Measurements from ENCODE around the gene CPLANE2. TPM values are rescaled to one million over a fixed set of nuclear protein-coding genes. Genes with fewer than 3 reads are reported as not detected.
A peak's percentile ranks its signal among the peaks of the same experiment; 100 is the strongest.

Gene CPLANE2
- total and polyA plus RNA-seq, 2 of the 4 experiments (the other 2 are of a cell fraction) = 3.2 to 5.8 TPM

GRCh38 chr1:16206547-16207317, 30.3 kb downstream of the CPLANE2 start (continued):
- no peak for TF ChIP-seq CHD1 (IDR thresholded peaks at IDR 0.05; ENCODE audit: low read depth, low read length)
- TF ChIP-seq RFX5 (IDR thresholded peaks at IDR 0.05; ENCODE audit: low read depth, low read length) = no peak
- no peak for TF ChIP-seq FOS (IDR thresholded peaks at IDR 0.05; ENCODE audit: low read depth, low read length)

- Histone ChIP-seq H3K9me3 (ENCODE audit: control insufficient read depth, insufficient read depth, low read length) (no peaks in the 10 kb centered on the region), H4K20me1 (ENCODE audit: insufficient read depth, low read length) (no peaks in the 10 kb centered on the region; the same call in 1 of the 2 replicates), H3K4me2 (ENCODE audit: low read depth, low read length) (peak overlapping the region; percentile 95), H3K4me1 (ENCODE audit: control insufficient read depth, insufficient read depth, low read length) (peaks cover 9% of the 10 kb centered on the region), H2AK9ac (replicated peaks; ENCODE audit: low read depth, low read length, poor library complexity) (peak overlapping the region; percentile 99), H3K79me1 (ENCODE audit: low read depth in 1 of 2, low read length in 2 of 2) (peaks cover 7 to 21% of the 10 kb centered on the region in 2 experiments; a peak in 3 of 4 replicates), H4K5ac (ENCODE audit: low read depth, low read length) (peak overlapping the region; percentile 99), H2AK5ac (ENCODE audit: low read depth, low read length) (peak overlapping the region; percentile 84), H3K27me3 (ENCODE audit: control insufficient read depth, insufficient read depth, low read length) (no peaks in the 10 kb centered on the region), H2BK120ac (ENCODE audit: low read depth, low read length) (peak overlapping the region; percentile 71), H3K56ac (ENCODE audit: extremely low read depth, insufficient read depth, low read length) (peak overlapping the region; percentile 52; the same call in 1 of the 2 replicates), H2BK5ac (ENCODE audit: low read depth, low read length, poor library complexity, severe bottlenecking) (peak overlapping the region; percentile 74), H3K4me3 (ENCODE audit: insufficient read depth, low read depth, low read length) (peak overlapping the region; percentile 63), H2AFZ (replicated peaks; ENCODE audit: low read length, poor library complexity) (peak overlapping the region; percentile 95), H2BK20ac (ENCODE audit: low read depth, low read length) (0 out of 2 replicates have a peak overlapping the region, but pooled peaks have one; percentile 16), H3K14ac (replicated peaks; ENCODE audit: low read depth, low read length) (peak overlapping the region; percentile 95), H3K23ac (ENCODE audit: low read depth, low read length) (peak overlapping the region; percentile 83; the same call in 1 of the 2 replicates), H2BK15ac (ENCODE audit: low read depth, low read length) (peak overlapping the region; percentile 11; the same call in 1 of the 3 replicates), H4K91ac (ENCODE audit: insufficient read depth, low read depth, low read length) (peak overlapping the region; percentile 92), H3K4ac (ENCODE audit: low read depth, low read length) (peak overlapping the region; percentile 97), H3K27ac (ENCODE audit: insufficient read depth, low read length) (peak overlapping the region; percentile 85), H4K8ac (ENCODE audit: low read depth in 2 of 2, low read length in 2 of 2) (peak overlapping the region; percentile 96 to 98), H3K9ac (ENCODE audit: low read depth, low read length) (peak overlapping the region; percentile 88), H3K18ac (ENCODE audit: low read depth, low read length) (peak overlapping the region; percentile 84), H3K36me3 (ENCODE audit: control insufficient read depth, insufficient read depth, low read length) (peaks cover 2% of the 10 kb centered on the region), H3K9me1 (ENCODE audit: insufficient read depth, low read length) (peaks cover 6% of the 10 kb centered on the region; the same call in 1 of the 2 replicates)
- BruUV-seq (replicated peaks) = no TSS peak
- ChIA-PET POLR2A (ENCODE audit: unreplicated experiment) (no interaction called here), CTCF (interaction anchor here (0.5 kb wide), 1 partner anchor 73 kb away, joined by 3 read pairs; no protein-coding TSS in a partner anchor)
- DNase-seq = no peak
- in situ Hi-C loops (cut with MboI; ENCODE audit: low sequenced_read_pairs) (no loop called here), intact Hi-C loops (cut with micrococcal nuclease) (loop anchor here (5.0 kb wide), 2 partner anchors 36 to 161 kb away; partner anchors contain the start of gene SZRD1), dilution Hi-C loops (cut with HindIII; ENCODE audit: low sequenced_read_pairs, unreplicated experiment) (no loop called here)
- TF ChIP-seq CEBPB (IDR thresholded peaks at IDR 0.05; ENCODE audit: low read depth, low read length) = peak; percentile 87
- TF ChIP-seq MAFK (IDR thresholded peaks at IDR 0.05; ENCODE audit: low read depth, low read length) = no peak
- WGBS, 2 experiments (ENCODE audit: extremely low coverage in 2 of 2, insufficient read length in 1 of 2) = 98% methylated on average over 7 of the region's 38 CpGs; no CpG with 5 or more reads in 1 of the 2 experiments
- peak; percentile 5 for ATAC-seq (ENCODE audit: low read depth)
Measured at GRCh38 chr1:16205891-16206546, 31.0 kb downstream of the CPLANE2 start.

All from IMR-90 (cell line).